H1 (cell line): ENCODE data around the gene TMEM97. TPM values are rescaled to one million over a fixed set of nuclear protein-coding genes. Genes with fewer than 3 reads are reported as not detected.

Source experiments
- CHD1 ChIP-seq: IDR thresholded peaks from 2 replicates; pipeline ENCODE4 v1.6.1; 2012; ENCODE audit warnings: low read depth, low read length, improper control_type of control experiment
- EP300 ChIP-seq, 2 experiments: IDR thresholded peaks; 1 replicate in 1 of 2; 2 replicates in 1 of 2; pipeline ENCODE4 v1.6.1; 2011 to 2012; ENCODE audit warnings: low read depth in 2 of 2, low read length in 2 of 2, mild to moderate bottlenecking in 2 of 2, borderline replicate concordance in 1 of 2, inconsistent platforms in 1 of 2, moderate library complexity in 1 of 2
- JUND ChIP-seq: IDR thresholded peaks from 2 replicates; pipeline ENCODE4 v1.6.1; 2011; ENCODE audit warnings: mild to moderate bottlenecking, improper control_type of control experiment, low read length
- MAFK ChIP-seq: IDR thresholded peaks from 2 replicates; pipeline ENCODE4 v1.6.1; 2012; ENCODE audit warnings: low read depth, mild to moderate bottlenecking, improper control_type of control experiment, low read length
- RBBP5 ChIP-seq: IDR thresholded peaks from 2 replicates; pipeline ENCODE4 v1.7.1; 2012; ENCODE audit warnings: low read depth, mild to moderate bottlenecking, inconsistent platforms, low read length, moderate library complexity, borderline replicate concordance
- SP4 ChIP-seq: IDR thresholded peaks from 2 replicates; pipeline ENCODE4 v1.6.1; 2012; ENCODE audit warnings: low read length, inconsistent platforms
- SUZ12 ChIP-seq: fragments of 200-600 bp; sonication (generic); IDR thresholded peaks from 2 replicates; pipeline ENCODE4 v1.6.1; 2012; ENCODE audit warnings: mild to moderate bottlenecking, inconsistent platforms, low read length, moderate library complexity, mixed read lengths
- polyA plus RNA-seq, 7 experiments: library from polyadenylated mRNA; depleted of rRNA in 3 of 7; stranded (reverse) in 5 of 7; unstranded in 2 of 7; fragments of >200 nt in 5 of 7; fragments of 200-250 nt in 2 of 7; gene quantifications; 1 replicate in 5 of 7; 2 replicates in 1 of 7; 4 replicates in 1 of 7; pipeline versions ENCODE4 v1.2.1 to v1.2.3, GENCODE V29; 2011 to 2013; ENCODE audit warnings: missing spikeins in 2 of 7, mixed read lengths in 2 of 7
- total RNA-seq: library from RNA; stranded (reverse); fragmentation: NEBNext Ultra II Directional; extraction: Animal tissue kit (Norgen Biotek cat#: 25700); gene quantifications from 2 replicates; pipeline ENCODE4 v1.2.1, GENCODE V29; 2021
- TF ChIP-seq, protein P1 (sequence below): fragments of 300-600 bp; sonication (generic); IDR thresholded peaks from 2 replicates; pipeline ENCODE4 v1.7.1; 2012; ENCODE audit warnings: low read length, moderate library complexity, mild to moderate bottlenecking, inconsistent platforms; ENCODE audit not compliant: insufficient replicate concordance

Gene TMEM97
- total and polyA plus RNA-seq, 2 of the 8 experiments (the other 6 are each of a cell fraction or from before 2014, with no cell fraction given), result 126 to 130 TPM

- TF ChIP-seq EP300 (IDR thresholded peaks at IDR 0.05; ENCODE audit: borderline replicate concordance in 1 of 2, low read depth in 2 of 2, low read length in 2 of 2) (no peak), SP4 (no peak), MAFK (no peak), CHD1 (no peak), JUND (no peak), RBBP5 (peak; percentile 65; the same call in 1 of the 2 replicates), SUZ12 (no peak)
- TF ChIP-seq, protein P1, sequence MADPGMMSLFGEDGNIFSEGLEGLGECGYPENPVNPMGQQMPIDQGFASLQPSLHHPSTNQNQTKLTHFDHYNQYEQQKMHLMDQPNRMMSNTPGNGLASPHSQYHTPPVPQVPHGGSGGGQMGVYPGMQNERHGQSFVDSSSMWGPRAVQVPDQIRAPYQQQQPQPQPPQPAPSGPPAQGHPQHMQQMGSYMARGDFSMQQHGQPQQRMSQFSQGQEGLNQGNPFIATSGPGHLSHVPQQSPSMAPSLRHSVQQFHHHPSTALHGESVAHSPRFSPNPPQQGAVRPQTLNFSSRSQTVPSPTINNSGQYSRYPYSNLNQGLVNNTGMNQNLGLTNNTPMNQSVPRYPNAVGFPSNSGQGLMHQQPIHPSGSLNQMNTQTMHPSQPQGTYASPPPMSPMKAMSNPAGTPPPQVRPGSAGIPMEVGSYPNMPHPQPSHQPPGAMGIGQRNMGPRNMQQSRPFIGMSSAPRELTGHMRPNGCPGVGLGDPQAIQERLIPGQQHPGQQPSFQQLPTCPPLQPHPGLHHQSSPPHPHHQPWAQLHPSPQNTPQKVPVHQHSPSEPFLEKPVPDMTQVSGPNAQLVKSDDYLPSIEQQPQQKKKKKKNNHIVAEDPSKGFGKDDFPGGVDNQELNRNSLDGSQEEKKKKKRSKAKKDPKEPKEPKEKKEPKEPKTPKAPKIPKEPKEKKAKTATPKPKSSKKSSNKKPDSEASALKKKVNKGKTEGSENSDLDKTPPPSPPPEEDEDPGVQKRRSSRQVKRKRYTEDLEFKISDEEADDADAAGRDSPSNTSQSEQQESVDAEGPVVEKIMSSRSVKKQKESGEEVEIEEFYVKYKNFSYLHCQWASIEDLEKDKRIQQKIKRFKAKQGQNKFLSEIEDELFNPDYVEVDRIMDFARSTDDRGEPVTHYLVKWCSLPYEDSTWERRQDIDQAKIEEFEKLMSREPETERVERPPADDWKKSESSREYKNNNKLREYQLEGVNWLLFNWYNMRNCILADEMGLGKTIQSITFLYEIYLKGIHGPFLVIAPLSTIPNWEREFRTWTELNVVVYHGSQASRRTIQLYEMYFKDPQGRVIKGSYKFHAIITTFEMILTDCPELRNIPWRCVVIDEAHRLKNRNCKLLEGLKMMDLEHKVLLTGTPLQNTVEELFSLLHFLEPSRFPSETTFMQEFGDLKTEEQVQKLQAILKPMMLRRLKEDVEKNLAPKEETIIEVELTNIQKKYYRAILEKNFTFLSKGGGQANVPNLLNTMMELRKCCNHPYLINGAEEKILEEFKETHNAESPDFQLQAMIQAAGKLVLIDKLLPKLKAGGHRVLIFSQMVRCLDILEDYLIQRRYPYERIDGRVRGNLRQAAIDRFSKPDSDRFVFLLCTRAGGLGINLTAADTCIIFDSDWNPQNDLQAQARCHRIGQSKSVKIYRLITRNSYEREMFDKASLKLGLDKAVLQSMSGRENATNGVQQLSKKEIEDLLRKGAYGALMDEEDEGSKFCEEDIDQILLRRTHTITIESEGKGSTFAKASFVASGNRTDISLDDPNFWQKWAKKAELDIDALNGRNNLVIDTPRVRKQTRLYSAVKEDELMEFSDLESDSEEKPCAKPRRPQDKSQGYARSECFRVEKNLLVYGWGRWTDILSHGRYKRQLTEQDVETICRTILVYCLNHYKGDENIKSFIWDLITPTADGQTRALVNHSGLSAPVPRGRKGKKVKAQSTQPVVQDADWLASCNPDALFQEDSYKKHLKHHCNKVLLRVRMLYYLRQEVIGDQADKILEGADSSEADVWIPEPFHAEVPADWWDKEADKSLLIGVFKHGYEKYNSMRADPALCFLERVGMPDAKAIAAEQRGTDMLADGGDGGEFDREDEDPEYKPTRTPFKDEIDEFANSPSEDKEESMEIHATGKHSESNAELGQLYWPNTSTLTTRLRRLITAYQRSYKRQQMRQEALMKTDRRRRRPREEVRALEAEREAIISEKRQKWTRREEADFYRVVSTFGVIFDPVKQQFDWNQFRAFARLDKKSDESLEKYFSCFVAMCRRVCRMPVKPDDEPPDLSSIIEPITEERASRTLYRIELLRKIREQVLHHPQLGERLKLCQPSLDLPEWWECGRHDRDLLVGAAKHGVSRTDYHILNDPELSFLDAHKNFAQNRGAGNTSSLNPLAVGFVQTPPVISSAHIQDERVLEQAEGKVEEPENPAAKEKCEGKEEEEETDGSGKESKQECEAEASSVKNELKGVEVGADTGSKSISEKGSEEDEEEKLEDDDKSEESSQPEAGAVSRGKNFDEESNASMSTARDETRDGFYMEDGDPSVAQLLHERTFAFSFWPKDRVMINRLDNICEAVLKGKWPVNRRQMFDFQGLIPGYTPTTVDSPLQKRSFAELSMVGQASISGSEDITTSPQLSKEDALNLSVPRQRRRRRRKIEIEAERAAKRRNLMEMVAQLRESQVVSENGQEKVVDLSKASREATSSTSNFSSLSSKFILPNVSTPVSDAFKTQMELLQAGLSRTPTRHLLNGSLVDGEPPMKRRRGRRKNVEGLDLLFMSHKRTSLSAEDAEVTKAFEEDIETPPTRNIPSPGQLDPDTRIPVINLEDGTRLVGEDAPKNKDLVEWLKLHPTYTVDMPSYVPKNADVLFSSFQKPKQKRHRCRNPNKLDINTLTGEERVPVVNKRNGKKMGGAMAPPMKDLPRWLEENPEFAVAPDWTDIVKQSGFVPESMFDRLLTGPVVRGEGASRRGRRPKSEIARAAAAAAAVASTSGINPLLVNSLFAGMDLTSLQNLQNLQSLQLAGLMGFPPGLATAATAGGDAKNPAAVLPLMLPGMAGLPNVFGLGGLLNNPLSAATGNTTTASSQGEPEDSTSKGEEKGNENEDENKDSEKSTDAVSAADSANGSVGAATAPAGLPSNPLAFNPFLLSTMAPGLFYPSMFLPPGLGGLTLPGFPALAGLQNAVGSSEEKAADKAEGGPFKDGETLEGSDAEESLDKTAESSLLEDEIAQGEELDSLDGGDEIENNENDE, result no peak
These were observed at the start of gene TMEM97 (continued) for GRCh38 chr17:28318759-28319597.
